Fibroblast of lung (primary cell): Measurements from ENCODE around the gene CCDC171.

ENCODE experiments used
- CTCF ChIP-seq, 2 donors: IDR thresholded peaks in 1 of 2; conservative IDR thresholded peaks in 1 of 2; 1 replicate in 1 of 2; 2 replicates in 1 of 2; pipeline ENCODE4 v1.5.1; 2011 to 2012; ENCODE audit warnings: low read length in 2 of 2, control low read depth in 1 of 2, inconsistent platforms in 1 of 2, low read depth in 1 of 2, mild to moderate bottlenecking in 1 of 2
- EZH2 ChIP-seq: IDR thresholded peaks from 2 replicates; pipeline ENCODE4 v1.5.1; 2012; ENCODE audit warnings: low read length, control low read depth, mild to moderate bottlenecking; ENCODE audit errors: missing control alignments

GRCh38 chr9:15584379-15584778, 31.5 kb downstream of the CCDC171 start:
- no peak for TF ChIP-seq EZH2
- TF ChIP-seq CTCF (conservative IDR thresholded peaks at IDR 0.05 in 1 of 2, IDR thresholded peaks at IDR 0.05 in 1 of 2; ENCODE audit: low read depth in 1 of 2, low read length in 2 of 2) = no peak
